SK-N-SH (cell line): ENCODE results near the gene ALOX15. TPM values are rescaled to one million over a fixed set of nuclear protein-coding genes. Genes with fewer than 3 reads are reported as not detected.

Source experiments
- CTCF ChIA-PET: fragments of 300-600, 350-600 bp; formaldehyde crosslinking; extraction: SDS; loops from one replicate; lab custom pipeline; 2021; lab: Yijun Ruan, JAX
- POLR2A ChIA-PET: fragments of 350-600 bp; sonication (Branson Sonifier 250); formaldehyde crosslinking; extraction: SDS; loops from one replicate; lab custom pipeline; 2020; ENCODE audit warnings: antibody characterized with exemption, inconsistent platforms; lab: Yijun Ruan, JAX
- DNase-seq: peaks from one replicate; pipeline ENCODE4 v3.0.0; 2012
- H2AFZ ChIP-seq: fragments of 200-600 bp; sonication (generic); 2 replicates; pipeline ENCODE4 v1.8.1; 2016; ENCODE audit warnings: antibody characterized with exemption, mild to moderate bottlenecking, low read depth
- H3F3A ChIP-seq: fragments of 200-600 bp; sonication (generic); replicated peaks from 2 replicates; pipeline ENCODE3; 2016; ENCODE audit warnings: antibody characterized with exemption, mild to moderate bottlenecking; ENCODE audit not compliant: insufficient read depth
- H3K27ac ChIP-seq, 2 experiments: fragments of 200-500 bp in 1 of 2; fragments of 200-600 bp in 1 of 2; sonication (Bioruptor generic) in 1 of 2; sonication (generic), shearing (Covaris generic) in 1 of 2; 2 replicates each; pipeline versions ENCODE4 v1.5.1 to v1.6.1; 2014 to 2016; ENCODE audit warnings: low read depth in 2 of 2, inconsistent platforms in 1 of 2, low read length in 1 of 2, mild to moderate bottlenecking in 1 of 2, mixed read lengths in 1 of 2
- H3K27me3 ChIP-seq: fragments of 200-600 bp; sonication (generic), shearing (Covaris generic); 2 replicates; pipeline ENCODE4 v1.6.1; 2016; ENCODE audit warnings: mixed run types; ENCODE audit not compliant: insufficient read depth
- H3K36me3 ChIP-seq, 2 experiments: fragments of 200-500 bp in 1 of 2; fragments of 200-600 bp in 1 of 2; sonication (Bioruptor generic) in 1 of 2; sonication (generic) in 1 of 2; replicated peaks in 1 of 2; 2 replicates each; pipeline versions ENCODE3 to v1.5.1; 2014 to 2016; ENCODE audit warnings: low read length in 1 of 2, mild to moderate bottlenecking in 1 of 2; ENCODE audit not compliant: insufficient read depth in 2 of 2, control insufficient read depth in 1 of 2
- H3K4me1 ChIP-seq, 2 experiments: fragments of 200-500 bp in 1 of 2; fragments of 200-600 bp in 1 of 2; sonication (Bioruptor generic) in 1 of 2; sonication (generic), shearing (Covaris generic) in 1 of 2; 2 replicates each; pipeline versions ENCODE4 v1.5.1 to v1.6.1; 2014 to 2016; ENCODE audit warnings: low read depth in 1 of 2, low read length in 1 of 2, mixed run types in 1 of 2; ENCODE audit not compliant: insufficient read depth in 2 of 2, control insufficient read depth in 1 of 2
- H3K4me2 ChIP-seq: fragments of 200-600 bp; sonication (generic), shearing (Covaris generic); 2 replicates; pipeline ENCODE4 v1.6.1; 2017; ENCODE audit warnings: mixed run types
- H3K4me3 ChIP-seq, 2 experiments: fragments of 200-500 bp in 1 of 2; fragments of 200-600 bp in 1 of 2; sonication (Bioruptor generic) in 1 of 2; sonication (generic), shearing (Covaris generic) in 1 of 2; 2 replicates each; pipeline versions ENCODE4 v1.5.1 to v1.8.1; 2014 to 2016; ENCODE audit warnings: low read depth in 2 of 2, inconsistent platforms in 1 of 2, low read length in 1 of 2, mild to moderate bottlenecking in 1 of 2, mixed read lengths in 1 of 2, moderate library complexity in 1 of 2
- H3K79me2 ChIP-seq: fragments of 200-600 bp; sonication (generic); 2 replicates; pipeline ENCODE4 v1.8.1; 2017; ENCODE audit warnings: mild to moderate bottlenecking; ENCODE audit not compliant: insufficient read depth
- H3K9ac ChIP-seq: fragments of 200-600 bp; sonication (generic); 2 replicates; pipeline ENCODE4 v1.6.1; 2017; ENCODE audit warnings: mixed run types
- H3K9me2 ChIP-seq: fragments of 200-600 bp; sonication (generic); 2 replicates; pipeline ENCODE4 v1.6.1; 2017; ENCODE audit warnings: mixed run types
- H3K9me3 ChIP-seq: fragments of 200-600 bp; sonication (generic); 2 replicates; pipeline ENCODE4 v1.6.1; 2017; ENCODE audit warnings: mixed run types, mild to moderate bottlenecking, moderate library complexity
- H4K20me1 ChIP-seq: fragments of 200-600 bp; sonication (generic); 2 replicates; pipeline ENCODE4 v1.6.1; 2017; ENCODE audit warnings: mild to moderate bottlenecking, mixed run types; ENCODE audit not compliant: insufficient read depth
- CHD2 ChIP-seq: fragments of 150-350 bp; IDR thresholded peaks from 2 replicates; pipeline ENCODE4 v1.6.1; 2018; ENCODE audit warnings: low read length; ENCODE audit not compliant: partially characterized antibody
- CTCF ChIP-seq: fragments of 200-600 bp; sonication (generic); IDR thresholded peaks from 2 replicates; pipeline ENCODE4 v1.6.1; 2017; ENCODE audit warnings: antibody characterized with exemption, mild to moderate bottlenecking, moderate library complexity
- EP300 ChIP-seq, 2 experiments: IDR thresholded peaks; 2 replicates each; pipeline versions ENCODE4 v1.4.0 to v1.6.1; 2012; ENCODE audit warnings: borderline replicate concordance in 1 of 2, low read depth in 1 of 2, low read length in 1 of 2
- EZH2phosphoT487 ChIP-seq: fragments of 200-600 bp; sonication (generic); IDR thresholded peaks from 2 replicates; pipeline ENCODE4 v1.6.1; 2017; ENCODE audit warnings: low read depth, mixed run types, mild to moderate bottlenecking, antibody characterized with exemption, moderate library complexity, borderline replicate concordance
- FOSL2 ChIP-seq: IDR thresholded peaks from 2 replicates; pipeline ENCODE4 v1.4.0; 2012; ENCODE audit warnings: low read depth, mild to moderate bottlenecking, moderate library complexity, borderline replicate concordance
- JUND ChIP-seq: IDR thresholded peaks from 2 replicates; pipeline ENCODE4 v1.4.0; 2012
- MEF2A ChIP-seq: IDR thresholded peaks from 2 replicates; pipeline ENCODE4 v1.4.0; 2012; ENCODE audit warnings: low read depth, borderline replicate concordance
- MXI1 ChIP-seq: IDR thresholded peaks from 2 replicates; pipeline ENCODE4 v1.6.1; 2012; ENCODE audit warnings: mild to moderate bottlenecking, low read depth, low read length, improper control_type of control experiment
- NFIC ChIP-seq: IDR thresholded peaks from 2 replicates; pipeline ENCODE4 v1.4.0; 2012; ENCODE audit warnings: borderline replicate concordance
- NRF1 ChIP-seq: IDR thresholded peaks from 2 replicates; pipeline ENCODE4 v1.6.1; 2012; ENCODE audit warnings: low read depth, mild to moderate bottlenecking, low read length
- PBX3 ChIP-seq: IDR thresholded peaks from 2 replicates; pipeline ENCODE4; 2012
- RFX5 ChIP-seq: IDR thresholded peaks from 2 replicates; pipeline ENCODE4 v1.6.1; 2012; ENCODE audit warnings: mild to moderate bottlenecking, improper control_type of control experiment, low read length
- RXRA ChIP-seq: IDR thresholded peaks from 2 replicates; pipeline ENCODE4 v1.4.0; 2012; ENCODE audit warnings: low read depth, mild to moderate bottlenecking, borderline replicate concordance
- SIN3A ChIP-seq: IDR thresholded peaks from 2 replicates; pipeline ENCODE4 v1.6.1; 2012; ENCODE audit warnings: low read depth, mild to moderate bottlenecking, low read length, moderate library complexity, borderline replicate concordance
- WGBS: methylation state at CpG from one replicate; pipeline ENCODE4 v1.1.6; 2017; ENCODE audit warnings: low lambda C conversion rate; 5-methylcytosine and 5-hydroxymethylcytosine counted together
- polyA plus RNA-seq, 3 experiments: library from polyadenylated mRNA; depleted of rRNA; stranded (reverse); fragments of >200 nt; gene quantifications; 2 replicates each; pipeline ENCODE4 v1.2.3, GENCODE V29; 2012
- TF ChIP-seq, protein P1 (sequence below): IDR thresholded peaks from 2 replicates; pipeline ENCODE4 v1.6.1; 2012; ENCODE audit warnings: mild to moderate bottlenecking, low read depth, low read length, moderate library complexity

The ALOX15 gene
- polyA plus RNA-seq, 1 of the 3 experiments (the other 2 are of a cell fraction) = not detected

DNA sequence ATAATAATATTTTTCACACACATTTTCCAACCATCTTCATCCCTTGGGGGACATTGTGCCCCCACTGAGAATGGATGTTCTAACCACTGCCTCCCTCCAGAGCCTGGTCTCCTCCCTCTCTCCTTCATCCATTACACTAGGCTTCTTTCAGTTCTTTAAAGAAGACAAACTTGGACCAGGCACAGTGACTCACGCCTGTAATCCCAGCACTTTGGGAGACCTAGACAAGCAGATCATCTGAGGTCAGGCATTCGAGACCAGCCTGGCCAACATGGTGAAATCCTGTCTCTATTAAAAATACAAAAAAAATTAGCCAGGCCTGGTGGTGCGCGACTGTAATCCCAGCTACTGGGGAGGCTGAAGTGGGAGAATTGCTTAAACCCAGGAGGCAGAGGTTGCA lies 6.5 kb downstream of the ALOX15 start:
- H3K4me1 ChIP-seq = peaks cover 0 to 6% of the 10 kb centered on the region in 2 experiments; a peak in 1 of 4 replicates
- no peaks in the 10 kb centered on the region for H3K9me3 ChIP-seq
- H3K9me2 ChIP-seq = no peaks in the 10 kb centered on the region
- H4K20me1 ChIP-seq = no peaks in the 10 kb centered on the region
- no peaks in the 10 kb centered on the region for H3F3A ChIP-seq
- WGBS = 31% methylated on average over 4 of the region's 4 CpGs
- no peak for DNase-seq
- no peak overlapping the region for H3K4me3 ChIP-seq
- no peak overlapping the region for H2AFZ ChIP-seq
- no peaks in the 10 kb centered on the region for H3K36me3 ChIP-seq
- H3K27me3 ChIP-seq = peaks cover 35% of the 10 kb centered on the region
- TF ChIP-seq CHD2 (no peak), JUND (no peak), CTCF (no peak), RXRA (no peak), MXI1 (no peak), SIN3A (no peak), RFX5 (no peak), NRF1 (no peak), MEF2A (no peak), EP300 (IDR thresholded peaks at IDR 0.05; ENCODE audit: borderline replicate concordance in 1 of 2, low read depth in 1 of 2, low read length in 1 of 2) (no peak), PBX3 (no peak), FOSL2 (no peak), EZH2phosphoT487 (no peak), NFIC (no peak)
- TF ChIP-seq, protein P1, sequence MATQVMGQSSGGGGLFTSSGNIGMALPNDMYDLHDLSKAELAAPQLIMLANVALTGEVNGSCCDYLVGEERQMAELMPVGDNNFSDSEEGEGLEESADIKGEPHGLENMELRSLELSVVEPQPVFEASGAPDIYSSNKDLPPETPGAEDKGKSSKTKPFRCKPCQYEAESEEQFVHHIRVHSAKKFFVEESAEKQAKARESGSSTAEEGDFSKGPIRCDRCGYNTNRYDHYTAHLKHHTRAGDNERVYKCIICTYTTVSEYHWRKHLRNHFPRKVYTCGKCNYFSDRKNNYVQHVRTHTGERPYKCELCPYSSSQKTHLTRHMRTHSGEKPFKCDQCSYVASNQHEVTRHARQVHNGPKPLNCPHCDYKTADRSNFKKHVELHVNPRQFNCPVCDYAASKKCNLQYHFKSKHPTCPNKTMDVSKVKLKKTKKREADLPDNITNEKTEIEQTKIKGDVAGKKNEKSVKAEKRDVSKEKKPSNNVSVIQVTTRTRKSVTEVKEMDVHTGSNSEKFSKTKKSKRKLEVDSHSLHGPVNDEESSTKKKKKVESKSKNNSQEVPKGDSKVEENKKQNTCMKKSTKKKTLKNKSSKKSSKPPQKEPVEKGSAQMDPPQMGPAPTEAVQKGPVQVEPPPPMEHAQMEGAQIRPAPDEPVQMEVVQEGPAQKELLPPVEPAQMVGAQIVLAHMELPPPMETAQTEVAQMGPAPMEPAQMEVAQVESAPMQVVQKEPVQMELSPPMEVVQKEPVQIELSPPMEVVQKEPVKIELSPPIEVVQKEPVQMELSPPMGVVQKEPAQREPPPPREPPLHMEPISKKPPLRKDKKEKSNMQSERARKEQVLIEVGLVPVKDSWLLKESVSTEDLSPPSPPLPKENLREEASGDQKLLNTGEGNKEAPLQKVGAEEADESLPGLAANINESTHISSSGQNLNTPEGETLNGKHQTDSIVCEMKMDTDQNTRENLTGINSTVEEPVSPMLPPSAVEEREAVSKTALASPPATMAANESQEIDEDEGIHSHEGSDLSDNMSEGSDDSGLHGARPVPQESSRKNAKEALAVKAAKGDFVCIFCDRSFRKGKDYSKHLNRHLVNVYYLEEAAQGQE = no peak
- ChIA-PET CTCF (no interaction called here), POLR2A (interaction anchor here (0.6 kb wide), 1 partner anchor 68 kb away, joined by 3 read pairs; no protein-coding TSS in a partner anchor)
- no peaks in the 10 kb centered on the region for H3K79me2 ChIP-seq
- H3K27ac ChIP-seq = no peak overlapping the region
- H3K9ac ChIP-seq = no peak overlapping the region
- H3K4me2 ChIP-seq = no peak overlapping the region
